HCT116 (cell line): ENCODE results near the gene NOL3. TPM values are rescaled to one million over a fixed set of nuclear protein-coding genes. Genes with fewer than 3 reads are reported as not detected.
A peak's percentile ranks its signal among the peaks of the same experiment; 100 is the strongest.

ENCODE experiments used
- ATAC-seq: fragments of 200-7000 bp; cut with Tn5 transposase; 2 replicates; pipeline ENCODE4 v1.9.1; 2020; ENCODE audit warnings: mild to moderate bottlenecking, moderate library complexity
- BruUV-seq: library from RNA; stranded (reverse); fragments of 400-500 nt; replicated peaks from 2 replicates; lab custom pipeline; 2021; lab: Mats Ljungman, UMichigan
- CTCF ChIA-PET: fragments of 300-600 bp; sonication (Branson Sonifier 250); formaldehyde crosslinking; loops from one replicate; lab custom pipeline; 2021; ENCODE audit warnings: antibody characterized with exemption; lab: Charles Lee
- POLR2A ChIA-PET: fragments of 300-600, 350-600 bp; sonication (Branson Sonifier 250); formaldehyde crosslinking; loops from one replicate; lab custom pipeline; 2021; ENCODE audit warnings: antibody characterized with exemption; lab: Charles Lee
- RAD21 ChIA-PET, 2 experiments: fragments of 300-600 bp; sonication (Branson Sonifier 250); formaldehyde crosslinking; loops; one replicate each; lab custom pipeline; 2023; ENCODE audit warnings: low total read pairs in 2 of 2; ENCODE audit not compliant: uncharacterized antibody in 2 of 2, unreplicated experiment in 2 of 2, low non-redundant PET in 1 of 2; lab: Charles Lee
- DNase-seq: peaks from one replicate; pipeline ENCODE4 v3.0.0-alpha.2; 2010; ENCODE audit warnings: low read depth, low spot score
- H2AFZ ChIP-seq: fragments of 200-600 bp; shearing (Covaris generic), sonication (generic); 2 replicates; pipeline ENCODE4 v1.6.1; 2017; ENCODE audit warnings: low read depth, mixed run types, mixed read lengths, antibody characterized with exemption, low read length; ENCODE audit not compliant: poor library complexity, severe bottlenecking
- H3K27ac ChIP-seq: 2 replicates; pipeline ENCODE4 v1.5.1; 2012; ENCODE audit warnings: low read depth, low read length
- H3K27me3 ChIP-seq: fragments of 200-600 bp; sonication (generic); 2 replicates; pipeline ENCODE4 v1.6.1; 2016; ENCODE audit warnings: mixed run types, low read length, mixed read lengths; ENCODE audit not compliant: insufficient read depth
- H3K36me3 ChIP-seq, 2 experiments: fragments of 200-500 bp in 1 of 2; fragments of 200-600 bp in 1 of 2; sonication (Bioruptor generic) in 1 of 2; sonication (generic) in 1 of 2; 2 replicates each; pipeline versions ENCODE4 v1.5.1 to v1.6.1; 2014 to 2016; ENCODE audit warnings: low read length in 2 of 2, inconsistent platforms in 1 of 2, mixed read lengths in 1 of 2, mixed run types in 1 of 2; ENCODE audit not compliant: insufficient read depth in 2 of 2, control insufficient read depth in 1 of 2
- H3K4me1 ChIP-seq, 2 experiments: fragments of 200-600 bp in 1 of 2; sonication (generic) in 1 of 2; 2 replicates each; pipeline versions ENCODE4 v1.5.1 to v1.6.1; 2012 to 2017; ENCODE audit warnings: low read length in 2 of 2, inconsistent platforms in 1 of 2, mild to moderate bottlenecking in 1 of 2, mixed read lengths in 1 of 2, mixed run types in 1 of 2, moderate library complexity in 1 of 2; ENCODE audit not compliant: insufficient read depth in 2 of 2, control insufficient read depth in 1 of 2
- H3K4me2 ChIP-seq: fragments of 200-600 bp; sonication (generic); 2 replicates; pipeline ENCODE4 v1.6.1; 2017; ENCODE audit warnings: mixed run types, low read length, mixed read lengths
- H3K4me3 ChIP-seq, 2 experiments: fragments of 200-600 bp in 1 of 2; sonication (generic) in 1 of 2; replicated peaks in 1 of 2; 2 replicates each; pipeline ENCODE4 v1.5.1; 2011 to 2016; ENCODE audit warnings: low read length in 2 of 2, control low read depth in 1 of 2, low read depth in 1 of 2, mild to moderate bottlenecking in 1 of 2, mixed read lengths in 1 of 2, mixed run types in 1 of 2
- H3K79me2 ChIP-seq: fragments of 200-600 bp; sonication (generic); 2 replicates; pipeline ENCODE4 v1.6.1; 2017; ENCODE audit warnings: mild to moderate bottlenecking, mixed run types, low read length, moderate library complexity, mixed read lengths; ENCODE audit not compliant: insufficient read depth
- H3K9ac ChIP-seq: fragments of 200-600 bp; sonication (generic); 2 replicates; pipeline ENCODE4 v1.6.1; 2016; ENCODE audit warnings: low read length, mixed read lengths
- H3K9me2 ChIP-seq: fragments of 200-600 bp; sonication (generic), shearing (Covaris generic); 2 replicates; pipeline ENCODE4 v1.6.1; 2017; ENCODE audit warnings: mixed run types, mild to moderate bottlenecking, moderate library complexity; ENCODE audit not compliant: insufficient read depth
- H3K9me3 ChIP-seq, 2 experiments: fragments of 200-500 bp in 1 of 2; fragments of 200-600 bp in 1 of 2; sonication (Bioruptor generic) in 1 of 2; sonication (generic) in 1 of 2; 2 replicates each; pipeline ENCODE4 v1.6.1; 2014 to 2017; ENCODE audit warnings: low read length in 2 of 2, mixed read lengths in 2 of 2, inconsistent platforms in 1 of 2, low read depth in 1 of 2, mild to moderate bottlenecking in 1 of 2, mixed run types in 1 of 2, moderate library complexity in 1 of 2; ENCODE audit not compliant: control insufficient read depth in 1 of 2, insufficient read depth in 1 of 2
- H4K20me1 ChIP-seq: fragments of 200-600 bp; sonication (generic), shearing (Covaris generic); 2 replicates; pipeline ENCODE4 v1.6.1; 2017; ENCODE audit warnings: mixed run types, mild to moderate bottlenecking, moderate library complexity; ENCODE audit not compliant: insufficient read depth
- EGR1 ChIP-seq: IDR thresholded peaks from 2 replicates; pipeline ENCODE4 v1.6.1; 2012; ENCODE audit warnings: low read depth
- FOSL1 ChIP-seq: IDR thresholded peaks from 2 replicates; pipeline ENCODE4 v1.6.1; 2012; ENCODE audit warnings: low read depth
- POLR2AphosphoS5 ChIP-seq: IDR thresholded peaks from 2 replicates; pipeline ENCODE4 v1.6.1; 2011; ENCODE audit warnings: mild to moderate bottlenecking, low read depth, low read length, moderate library complexity
- RAD21 ChIP-seq: IDR thresholded peaks from 2 replicates; pipeline ENCODE4 v1.6.1; 2012; ENCODE audit warnings: low read depth, mild to moderate bottlenecking
- SP1 ChIP-seq: IDR thresholded peaks from 2 replicates; pipeline ENCODE4 v1.6.1; 2012; ENCODE audit warnings: low read depth
- SRF ChIP-seq: IDR thresholded peaks from 2 replicates; pipeline ENCODE4 v1.6.1; 2012; ENCODE audit warnings: low read depth
- ZFX ChIP-seq: fragments of 450-650 bp; IDR thresholded peaks from 2 replicates; pipeline ENCODE4 v1.6.1; 2017
- intact Hi-C: fragments of 100-400 bp; cut with micrococcal nuclease; formaldehyde crosslinking; loops from 2 replicates; pipeline ENCODE4 v1.10.0; 2022
- total RNA-seq: library from RNA; stranded (reverse); gene quantifications from one replicate; pipeline ENCODE4 v1.2.1, GENCODE V29; 2021; ENCODE audit not compliant: unreplicated experiment
- TF ChIP-seq, protein P1 (sequence below): IDR thresholded peaks from 2 replicates; pipeline ENCODE4 v1.6.1; 2012; ENCODE audit warnings: low read depth

The NOL3 gene
- total RNA-seq, 1 experiment from 2014 or later: 54.0 TPM

DNA sequence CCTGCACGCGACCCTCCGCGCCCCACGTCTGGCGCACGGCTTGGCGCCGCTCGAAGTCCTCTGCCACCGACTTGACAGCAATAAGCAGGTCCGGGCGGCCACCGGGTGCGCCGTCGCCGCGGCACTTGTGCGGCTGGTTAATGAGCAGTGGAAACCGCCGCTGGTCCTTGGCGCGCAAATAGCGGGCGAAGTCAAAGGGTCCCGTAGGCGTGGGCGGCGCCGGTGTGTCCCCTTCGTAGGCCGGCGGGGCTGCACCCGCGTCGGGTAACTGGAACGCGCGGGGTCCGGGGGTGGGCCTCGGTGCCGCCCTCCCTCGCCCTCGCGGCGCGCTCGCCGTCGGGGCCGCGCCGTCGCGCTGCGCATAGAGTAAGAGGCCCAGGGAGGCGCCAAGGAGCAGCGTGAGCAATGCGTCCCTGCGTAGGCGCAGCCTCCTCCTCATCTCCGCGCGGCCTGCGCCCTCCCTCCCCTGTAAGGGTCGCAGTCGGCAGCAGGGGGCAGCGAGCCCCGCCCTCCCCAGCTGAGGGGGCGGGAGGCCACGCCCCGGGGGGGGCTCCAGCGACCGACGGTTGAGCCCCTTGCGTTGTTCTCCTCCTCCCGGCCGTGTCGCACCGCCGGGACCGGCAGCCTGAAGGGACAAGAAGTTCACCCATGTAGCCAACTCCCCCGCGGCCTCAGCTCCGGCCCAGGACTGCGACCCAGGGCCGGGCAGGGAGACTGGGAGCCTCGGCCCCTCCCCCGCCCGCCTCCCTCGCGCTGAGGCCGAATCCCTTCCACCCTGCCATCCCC is 20.1 kb upstream of the NOL3 start:
- Histone ChIP-seq H2AFZ (no peak overlapping the region), H3K4me1 (peaks cover 3 to 21% of the 10 kb centered on the region in 2 experiments; a peak in 3 of 4 replicates), H3K9me2 (no peaks in the 10 kb centered on the region), H3K27ac (peak overlapping the region; percentile 66), H3K4me2 (peak overlapping the region; percentile 83), H3K4me3 (peak overlapping the region; percentile 39 to 61), H3K27me3 (no peaks in the 10 kb centered on the region), H3K9ac (peak overlapping the region; percentile 67), H4K20me1 (no peaks in the 10 kb centered on the region), H3K36me3 (peaks cover 16 to 24% of the 10 kb centered on the region in 2 experiments; a peak in 3 of 4 replicates), H3K9me3 (no peaks in the 10 kb centered on the region), H3K79me2 (no peaks in the 10 kb centered on the region)
- intact Hi-C loops: no loop called here
- no TSS peak for BruUV-seq
- TF ChIP-seq SP1: no peak
- no peak for TF ChIP-seq RAD21
- TF ChIP-seq FOSL1: no peak
- TF ChIP-seq, protein P1, sequence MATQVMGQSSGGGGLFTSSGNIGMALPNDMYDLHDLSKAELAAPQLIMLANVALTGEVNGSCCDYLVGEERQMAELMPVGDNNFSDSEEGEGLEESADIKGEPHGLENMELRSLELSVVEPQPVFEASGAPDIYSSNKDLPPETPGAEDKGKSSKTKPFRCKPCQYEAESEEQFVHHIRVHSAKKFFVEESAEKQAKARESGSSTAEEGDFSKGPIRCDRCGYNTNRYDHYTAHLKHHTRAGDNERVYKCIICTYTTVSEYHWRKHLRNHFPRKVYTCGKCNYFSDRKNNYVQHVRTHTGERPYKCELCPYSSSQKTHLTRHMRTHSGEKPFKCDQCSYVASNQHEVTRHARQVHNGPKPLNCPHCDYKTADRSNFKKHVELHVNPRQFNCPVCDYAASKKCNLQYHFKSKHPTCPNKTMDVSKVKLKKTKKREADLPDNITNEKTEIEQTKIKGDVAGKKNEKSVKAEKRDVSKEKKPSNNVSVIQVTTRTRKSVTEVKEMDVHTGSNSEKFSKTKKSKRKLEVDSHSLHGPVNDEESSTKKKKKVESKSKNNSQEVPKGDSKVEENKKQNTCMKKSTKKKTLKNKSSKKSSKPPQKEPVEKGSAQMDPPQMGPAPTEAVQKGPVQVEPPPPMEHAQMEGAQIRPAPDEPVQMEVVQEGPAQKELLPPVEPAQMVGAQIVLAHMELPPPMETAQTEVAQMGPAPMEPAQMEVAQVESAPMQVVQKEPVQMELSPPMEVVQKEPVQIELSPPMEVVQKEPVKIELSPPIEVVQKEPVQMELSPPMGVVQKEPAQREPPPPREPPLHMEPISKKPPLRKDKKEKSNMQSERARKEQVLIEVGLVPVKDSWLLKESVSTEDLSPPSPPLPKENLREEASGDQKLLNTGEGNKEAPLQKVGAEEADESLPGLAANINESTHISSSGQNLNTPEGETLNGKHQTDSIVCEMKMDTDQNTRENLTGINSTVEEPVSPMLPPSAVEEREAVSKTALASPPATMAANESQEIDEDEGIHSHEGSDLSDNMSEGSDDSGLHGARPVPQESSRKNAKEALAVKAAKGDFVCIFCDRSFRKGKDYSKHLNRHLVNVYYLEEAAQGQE: no peak
- peak; percentile 6; the same call in 1 of the 2 replicates for TF ChIP-seq POLR2AphosphoS5
- peak; percentile 70 for TF ChIP-seq EGR1
- no peak for TF ChIP-seq SRF
- peak; percentile 52; the same call in 1 of the 2 replicates for TF ChIP-seq ZFX
- ChIA-PET POLR2A (interaction anchor here (0.7 to 0.8 kb wide), 2 partner anchors 9 to 251 kb away, joined by 3 to 4 read pairs; no protein-coding TSS in a partner anchor), CTCF (interaction anchor here (0.5 to 5.8 kb wide), 5 partner anchors 10 to 189 kb away, joined by 3 to 79 read pairs (median 3); partner anchors contain the start of genes CES3, FBXL8 and TRADD), RAD21 (interaction anchor here (0.6 to 1.1 kb wide), 3 partner anchors 21 to 132 kb away, joined by 3 to 4 read pairs (median 3); no protein-coding TSS in a partner anchor)
- DNase-seq: no peak
- ATAC-seq: peak; percentile 63
